Mesodermal cell (in vitro differentiated cells): Measurements from ENCODE around the gene APRT.

ENCODE experiments used
- H3K27ac ChIP-seq: 2 replicates; pipeline ENCODE4 v1.7.0; 2013; ENCODE audit warnings: mild to moderate bottlenecking, low read depth, low read length, moderate library complexity; ENCODE audit not compliant: severe bottlenecking
- H3K36me3 ChIP-seq: 2 replicates; pipeline ENCODE4 v1.7.1; 2013; ENCODE audit warnings: mild to moderate bottlenecking, low read length, moderate library complexity; ENCODE audit not compliant: control insufficient read depth, insufficient read depth
- H3K4me1 ChIP-seq: one replicate; pipeline ENCODE4 v1.7.1; 2013; ENCODE audit warnings: mild to moderate bottlenecking, low read length; ENCODE audit not compliant: insufficient read depth, control insufficient read depth, poor library complexity, severe bottlenecking
- H3K4me3 ChIP-seq: 2 replicates; pipeline ENCODE4 v1.7.0; 2013; ENCODE audit warnings: low read length, control low read depth, mild to moderate bottlenecking; ENCODE audit not compliant: insufficient read depth, poor library complexity, severe bottlenecking; ENCODE audit errors: extremely low read depth
- H3K9me3 ChIP-seq: 2 replicates; pipeline ENCODE4 v1.7.1; 2013; ENCODE audit warnings: mild to moderate bottlenecking, low read length, moderate library complexity; ENCODE audit not compliant: control insufficient read depth
- WGBS, 2 experiments: methylation state at CpG; one replicate each; pipeline ENCODE4 v1.1.5; 2013; ENCODE audit warnings: missing lambda C conversion rate in 2 of 2; ENCODE audit not compliant: insufficient coverage in 2 of 2; 5-methylcytosine and 5-hydroxymethylcytosine counted together

Gene APRT

DNA sequence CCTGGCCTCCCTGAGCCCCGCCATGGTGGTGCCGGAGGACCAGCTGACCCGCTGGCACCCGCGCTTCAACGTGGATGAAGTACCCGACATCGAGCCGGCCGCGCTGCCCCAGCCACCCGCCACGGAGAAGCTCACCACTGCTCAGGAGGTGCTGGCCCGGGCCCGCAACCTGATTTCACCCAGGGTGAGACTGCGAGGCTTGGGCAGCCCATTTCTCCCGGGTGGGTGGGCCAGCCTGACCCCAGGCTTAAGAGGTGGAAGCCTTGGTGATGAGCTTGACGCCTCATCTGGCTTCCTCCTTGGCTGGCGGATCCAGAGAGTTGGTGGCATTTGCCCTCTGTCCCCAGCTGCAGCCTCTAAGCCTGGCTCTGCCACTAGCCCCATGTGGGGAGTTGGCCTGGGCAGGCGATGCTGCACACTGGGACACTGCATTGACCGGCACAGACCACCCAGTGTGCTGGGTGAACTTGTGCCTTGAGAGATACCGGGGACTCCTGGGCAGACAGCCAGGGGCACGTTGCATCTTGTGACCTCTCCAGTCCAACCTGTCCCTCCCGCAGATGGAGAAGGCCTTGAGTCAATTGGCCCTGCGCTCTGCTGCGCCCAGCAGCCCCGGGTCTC, 5.1 kb downstream of the APRT start:
- 96 to 98% methylated on average over 26 to 27 of the region's 27 CpGs for WGBS, 2 experiments
- Histone ChIP-seq H3K27ac (peak overlapping the region; percentile 23), H3K36me3 (peaks cover 58% of the 10 kb centered on the region), H3K4me1 (peaks cover 16% of the 10 kb centered on the region), H3K9me3 (no peaks in the 10 kb centered on the region), H3K4me3 (no peak overlapping the region)

DNA sequence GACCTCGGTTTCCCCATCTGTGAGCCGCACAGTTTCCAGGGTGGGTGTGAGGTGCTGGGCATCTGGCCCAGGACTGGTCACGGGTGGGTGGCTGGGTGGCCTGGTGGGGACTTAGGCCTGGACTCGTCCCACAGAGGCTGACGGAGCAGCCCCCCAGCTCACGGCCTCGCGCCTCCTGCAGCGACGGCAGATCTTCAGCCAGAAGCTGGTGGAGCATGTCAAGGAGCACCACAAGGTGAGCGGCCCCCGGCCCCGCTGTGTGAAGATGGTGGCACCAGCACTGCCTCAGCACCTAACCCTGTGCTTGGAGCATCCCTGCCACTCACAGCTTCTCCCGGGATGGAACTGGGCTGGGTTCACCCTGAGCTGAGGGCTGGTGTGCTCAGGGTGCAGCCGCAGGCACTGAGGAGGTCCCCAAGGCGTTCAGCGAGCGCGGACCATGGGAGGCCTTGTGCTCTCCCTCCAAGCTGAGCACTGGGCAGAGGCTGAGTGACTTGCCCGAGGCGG, 5.8 kb downstream of the APRT start:
- 93 to 95% methylated on average over 21 of the region's 21 CpGs for WGBS, 2 experiments
- Histone ChIP-seq H3K36me3 (peaks cover 58% of the 10 kb centered on the region), H3K4me3 (no peak overlapping the region), H3K9me3 (no peaks in the 10 kb centered on the region), H3K27ac (no peak overlapping the region), H3K4me1 (peaks cover 16% of the 10 kb centered on the region)

DNA sequence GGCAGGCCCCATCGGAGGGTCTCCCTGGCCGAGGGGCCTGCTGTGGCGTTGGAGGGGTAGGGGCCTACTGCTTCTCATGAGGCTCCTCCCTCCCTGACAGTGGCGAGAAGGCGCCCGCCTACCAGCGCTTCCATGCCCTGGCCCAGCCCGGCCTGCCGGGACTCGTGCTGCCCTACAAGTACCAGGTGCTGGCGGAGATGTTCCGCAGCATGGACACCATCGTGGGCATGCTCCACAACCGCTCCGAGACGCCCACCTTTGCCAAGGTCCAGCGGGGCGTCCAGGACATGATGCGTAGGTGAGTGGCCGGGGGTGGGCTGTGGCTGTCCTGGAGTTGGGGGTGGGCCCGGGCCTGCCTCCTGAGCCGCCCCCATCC, 6.4 kb downstream of the APRT start:
- Histone ChIP-seq H3K36me3 (peaks cover 53% of the 10 kb centered on the region), H3K9me3 (no peaks in the 10 kb centered on the region), H3K27ac (no peak overlapping the region), H3K4me1 (peaks cover 14% of the 10 kb centered on the region), H3K4me3 (no peak overlapping the region)
- 95 to 96% methylated on average over 20 to 21 of the region's 22 CpGs for WGBS, 2 experiments

DNA sequence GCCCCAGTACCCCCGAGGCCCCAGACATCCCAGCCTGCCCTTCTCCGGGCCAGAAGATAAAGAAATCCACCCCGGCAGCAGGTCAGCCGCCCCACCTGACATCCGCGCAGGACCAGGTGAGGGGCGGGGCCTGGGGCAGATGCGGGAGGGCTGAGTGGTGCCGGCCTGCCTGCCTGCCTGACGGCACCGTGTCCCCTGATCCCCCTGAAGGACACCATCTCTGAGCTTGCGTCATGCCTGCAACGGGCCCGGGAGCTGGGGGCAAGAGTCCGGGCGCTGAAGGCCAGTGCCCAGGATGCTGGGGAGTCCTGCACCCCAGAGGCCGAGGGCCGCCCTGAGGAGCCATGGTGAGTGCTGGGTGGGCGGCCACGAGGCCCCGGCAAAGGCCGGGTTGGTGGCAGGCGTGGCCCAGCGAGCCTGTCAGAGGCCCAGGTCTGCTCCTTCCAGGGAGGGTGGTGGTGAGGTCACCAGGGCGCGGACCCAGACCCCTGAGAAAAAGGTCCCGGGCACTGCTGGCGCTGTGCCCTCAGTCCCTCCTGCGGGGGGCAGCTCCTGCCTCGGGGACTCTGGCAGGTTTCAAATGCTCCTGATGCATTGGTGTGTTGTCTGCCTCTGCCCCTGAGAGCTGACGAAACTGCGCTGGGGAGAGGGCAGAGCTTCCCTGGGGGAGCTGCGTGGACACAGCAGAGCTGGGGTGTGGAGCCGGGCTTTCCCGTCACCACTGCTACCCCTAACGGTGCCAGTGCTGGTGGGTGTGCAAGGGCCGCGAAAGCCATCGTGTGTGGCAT, 7.0 kb downstream of the APRT start:
- Histone ChIP-seq H3K36me3 (peaks cover 47% of the 10 kb centered on the region), H3K9me3 (no peaks in the 10 kb centered on the region), H3K4me3 (peak overlapping the region; percentile 59), H3K27ac (no peak overlapping the region), H3K4me1 (peaks cover 8% of the 10 kb centered on the region)
- WGBS, 2 experiments, result 61 to 64% methylated on average over 33 to 36 of the region's 39 CpGs

DNA sequence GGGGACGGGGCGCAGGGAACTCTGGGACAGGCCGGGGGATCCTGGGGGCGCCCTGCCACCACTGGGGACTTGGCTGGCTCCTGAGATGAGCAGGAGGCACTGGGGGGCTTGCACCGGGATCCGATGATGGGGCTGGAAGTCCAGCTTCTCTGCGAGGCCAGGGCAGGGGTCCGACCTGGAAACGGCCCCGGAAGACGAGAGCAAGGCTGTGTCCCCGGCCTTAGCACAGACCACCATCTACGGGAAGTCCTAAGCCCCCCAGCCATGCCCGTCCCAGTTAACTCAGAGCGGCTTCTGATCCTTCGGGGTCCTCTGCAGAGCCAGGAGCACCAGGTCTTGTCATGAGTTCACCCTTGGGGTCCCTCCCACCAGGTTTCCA, 7.6 kb downstream of the APRT start:
- H3K9me3 ChIP-seq, result no peaks in the 10 kb centered on the region
- no peak overlapping the region for H3K27ac ChIP-seq
- peak overlapping the region; percentile 59 for H3K4me3 ChIP-seq
- peaks cover 41% of the 10 kb centered on the region for H3K36me3 ChIP-seq
- 3% methylated on average over 14 to 16 of the region's 16 CpGs for WGBS, 2 experiments
- peaks cover 7% of the 10 kb centered on the region for H3K4me1 ChIP-seq

DNA sequence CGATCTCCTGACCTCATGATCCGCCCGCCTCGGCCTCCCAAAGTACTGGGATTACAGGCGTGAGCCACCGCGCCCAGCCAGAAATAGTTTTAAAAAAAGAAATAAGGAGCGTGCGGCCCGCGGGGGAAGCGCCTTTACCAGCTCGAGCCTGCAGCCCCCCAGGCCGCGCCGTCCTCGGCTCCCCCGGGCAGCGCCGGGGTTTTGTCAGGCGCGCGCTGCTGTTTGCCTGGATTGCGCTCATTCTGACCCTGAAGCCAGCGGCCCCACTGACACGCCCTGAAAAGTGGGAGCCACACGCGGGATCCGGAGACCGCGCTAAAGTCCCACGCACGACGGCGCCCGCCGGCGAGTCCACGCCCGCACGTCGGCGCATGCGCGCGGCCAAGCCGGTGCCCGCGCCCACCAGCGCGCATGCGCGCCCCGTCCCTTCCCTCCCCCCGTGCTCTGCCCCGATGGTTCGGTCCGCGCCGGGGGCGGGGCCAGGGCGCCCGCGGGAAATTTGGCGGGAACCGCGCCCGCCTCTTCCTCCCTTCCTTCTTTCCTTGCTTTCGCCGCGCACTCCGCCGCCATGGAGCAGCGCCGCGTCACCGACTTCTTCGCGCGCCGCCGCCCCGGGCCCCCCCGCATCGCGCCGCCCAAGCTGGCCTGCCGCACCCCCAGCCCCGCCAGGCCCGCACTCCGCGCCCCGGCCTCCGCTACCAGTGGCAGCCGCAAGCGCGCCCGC, 8.3 kb downstream of the APRT start, which contains the start of gene CDT1:
Gene CDT1 (plus strand): TSS at position 526 of the 724 bp plus-strand sequence. CDS start 43 bp downstream, at position 569.
- Histone ChIP-seq H3K4me3 (peak within 1 kb of the TSS; percentile 59), H3K36me3 (peaks cover 34% of the 10 kb centered on the region), H3K4me1 (peaks cover 7% of the 10 kb centered on the region)

DNA sequence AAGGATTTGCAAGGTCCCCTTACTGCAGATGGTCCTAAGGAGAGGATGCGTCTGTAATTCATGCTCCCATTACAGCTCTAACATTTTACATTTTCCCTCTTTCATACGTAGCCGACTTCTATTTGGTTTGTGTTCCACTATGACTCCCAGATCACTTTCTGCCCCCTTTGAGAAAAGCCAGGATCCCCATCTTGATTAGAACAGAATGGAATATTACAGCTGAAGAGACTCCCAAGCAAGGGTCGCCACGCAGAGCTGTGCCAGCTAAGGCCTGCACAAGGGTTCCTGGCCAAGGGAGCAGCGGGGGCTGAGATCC, 11.5 kb downstream of the APRT start:
- peaks cover 3% of the 10 kb centered on the region for H3K36me3 ChIP-seq
- no peak overlapping the region for H3K4me3 ChIP-seq
- H3K9me3 ChIP-seq, result no peaks in the 10 kb centered on the region
- 81 to 88% methylated on average over 6 of the region's 6 CpGs for WGBS, 2 experiments
- H3K27ac ChIP-seq, result no peak overlapping the region
- H3K4me1 ChIP-seq, result peaks cover 6% of the 10 kb centered on the region

More for the DNA sequence above, 8.3 kb downstream of the APRT start, which contains the start of gene CDT1:
- WGBS, 2 experiments, result 0% methylated on average over 43 to 59 of the region's 98 CpGs
- H3K9me3 ChIP-seq, result no peaks in the 10 kb centered on the region
- H3K27ac ChIP-seq, result peak within 1 kb of the TSS; percentile 66

DNA sequence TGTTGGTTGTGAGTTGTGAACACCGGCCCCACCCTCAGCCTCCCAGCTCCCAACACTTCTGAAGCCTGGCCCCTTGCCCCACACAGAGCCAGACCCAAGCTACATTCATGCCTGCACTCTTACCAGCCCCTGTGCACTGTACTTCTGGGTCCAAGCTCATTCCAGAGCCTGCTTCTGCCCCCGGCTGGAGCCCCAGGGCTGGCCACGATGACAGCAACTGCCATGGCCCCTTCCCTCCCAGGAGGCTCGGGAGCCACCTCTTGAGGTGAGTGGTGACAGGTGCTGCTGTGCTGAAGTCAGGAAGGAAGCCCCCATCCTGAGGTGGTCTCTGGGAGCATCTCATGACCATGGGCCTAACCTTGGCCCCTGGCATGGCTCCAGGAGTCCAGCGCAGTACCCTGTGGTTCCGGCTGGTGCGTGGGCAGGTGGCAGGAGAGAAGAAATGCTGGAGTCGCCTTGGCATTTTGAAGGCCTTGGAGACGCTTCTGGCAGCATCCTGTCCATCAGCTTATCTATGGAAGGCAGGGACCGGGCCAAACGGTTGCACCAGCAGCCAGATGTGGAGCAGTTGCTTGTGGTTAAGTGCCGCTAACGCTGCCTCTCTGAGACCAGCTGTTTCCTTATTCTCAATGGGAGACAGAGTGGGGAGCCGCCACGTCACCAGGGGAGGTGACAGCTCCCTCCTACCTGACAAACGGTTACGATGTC, 12.0 kb downstream of the APRT start:
- Histone ChIP-seq H3K9me3 (no peaks in the 10 kb centered on the region), H3K4me3 (no peak overlapping the region), H3K4me1 (peaks cover under 1% of the 10 kb centered on the region), H3K36me3 (no peaks in the 10 kb centered on the region), H3K27ac (no peak overlapping the region)
- WGBS, 2 experiments, result 91 to 92% methylated on average over 15 to 16 of the region's 17 CpGs

DNA sequence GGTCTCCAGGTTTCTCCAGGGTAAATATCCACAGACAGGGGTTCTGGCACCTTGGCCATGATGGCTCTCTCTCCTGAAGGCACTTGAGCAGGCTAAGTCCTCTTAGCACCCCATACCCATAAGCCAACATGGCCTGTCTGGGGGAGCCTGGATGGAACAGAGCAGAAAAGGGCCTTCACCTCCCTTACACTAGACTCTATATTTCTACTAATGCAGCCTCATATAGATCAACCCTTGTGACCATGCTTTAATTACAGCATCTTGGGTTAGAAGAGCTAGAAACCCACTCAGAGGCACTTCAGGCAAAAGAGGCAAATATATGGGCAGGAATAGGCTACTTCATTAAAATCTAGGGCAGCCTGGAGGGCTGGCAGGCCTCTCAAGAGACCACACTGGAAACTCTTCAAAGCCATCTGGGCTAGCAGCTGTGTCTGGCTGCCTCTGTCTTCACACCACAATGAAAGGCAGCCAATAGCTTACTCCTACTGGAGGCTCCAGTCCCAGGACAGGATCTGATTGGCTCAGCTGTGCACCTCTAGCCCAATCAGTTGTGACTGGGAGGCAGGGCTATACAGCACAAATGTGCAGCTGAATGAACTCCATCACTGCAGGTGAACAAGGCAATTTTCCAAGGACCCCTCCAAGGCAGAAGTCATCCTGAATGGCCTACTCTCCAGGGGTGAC, 12.8 kb downstream of the APRT start:
- Histone ChIP-seq H3K36me3 (no peaks in the 10 kb centered on the region), H3K4me3 (no peak overlapping the region), H3K27ac (no peak overlapping the region), H3K4me1 (no peaks in the 10 kb centered on the region), H3K9me3 (no peaks in the 10 kb centered on the region)

DNA sequence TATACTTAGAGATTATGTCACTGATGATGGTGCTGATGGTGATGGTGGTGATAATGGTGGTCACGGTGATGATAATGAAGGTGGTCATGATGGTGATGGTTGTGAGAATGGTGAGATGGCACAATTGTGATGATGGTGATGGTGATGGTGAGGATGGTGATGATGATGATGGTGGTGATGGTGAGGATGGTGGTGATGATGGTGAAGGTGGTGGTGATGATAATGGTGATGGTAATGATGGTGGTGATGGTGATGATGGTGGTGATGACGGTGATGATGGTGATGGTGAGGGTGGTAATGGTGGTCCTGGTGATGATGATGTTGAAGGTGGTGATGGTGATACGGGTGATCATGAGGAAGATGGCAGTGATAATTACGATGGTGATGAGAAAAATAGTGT, 13.7 kb downstream of the APRT start:
- H3K27ac ChIP-seq, result no peak overlapping the region
- H3K4me3 ChIP-seq, result no peak overlapping the region
- WGBS, 2 experiments, result 87 to 98% methylated on average over 4 of the region's 4 CpGs

More for the DNA sequence above, 13.7 kb downstream of the APRT start:
- no peaks in the 10 kb centered on the region for H3K9me3 ChIP-seq
- no peaks in the 10 kb centered on the region for H3K4me1 ChIP-seq
- no peaks in the 10 kb centered on the region for H3K36me3 ChIP-seq
